NCI-H524 (cell line): ENCODE measurements around the gene ELOVL2.

Experiments
- DNase-seq, 2 experiments: peaks; one replicate each; lab custom pipeline; 2025; lab: John Stamatoyannopoulos, UW

Gene ELOVL2

DNA sequence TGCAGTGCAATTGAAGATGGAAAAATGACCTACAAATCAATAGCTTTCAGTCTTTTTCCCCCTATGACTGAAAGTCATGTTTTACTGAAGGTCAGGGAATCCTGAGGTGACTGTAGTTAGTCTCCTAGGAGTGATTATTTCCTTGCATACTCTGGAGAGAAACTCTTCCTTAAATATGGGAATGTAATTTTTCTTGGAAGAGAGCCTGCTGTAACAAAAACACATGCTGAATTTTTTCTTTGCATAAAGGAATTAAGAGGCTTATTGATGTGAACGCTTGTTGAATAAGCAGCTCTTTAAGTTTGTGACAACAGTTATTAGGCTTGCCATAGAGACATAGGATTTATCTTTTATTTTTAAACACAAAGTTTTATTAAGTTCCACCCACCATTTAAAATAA, 64.5 kb downstream of the ELOVL2 start:
- DNase-seq: no peak

GRCh38 chr6:10977231-10977968, 66.7 kb downstream of the ELOVL2 start:
- no peak for DNase-seq

DNA sequence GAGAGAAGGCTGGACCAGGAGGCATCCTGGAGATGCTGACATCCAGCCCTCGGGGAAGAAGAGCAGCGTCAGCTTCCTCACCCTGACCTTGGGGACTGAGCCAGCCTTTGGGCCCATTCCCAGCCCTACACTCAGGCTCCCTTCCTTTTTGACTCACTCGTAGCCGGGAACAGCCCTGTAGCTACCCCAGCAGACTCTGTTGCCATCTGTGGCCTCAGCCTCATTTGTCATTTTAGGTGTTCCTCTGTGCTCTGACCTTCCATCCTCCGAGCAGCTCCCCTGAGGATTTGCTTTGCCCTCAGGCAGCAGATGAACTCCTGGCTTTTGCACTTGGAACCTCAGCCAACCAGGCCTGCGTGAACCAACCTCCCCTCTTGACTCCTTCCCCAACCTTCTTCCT, 67.5 kb downstream of the ELOVL2 start:
- no peak for DNase-seq

DNA sequence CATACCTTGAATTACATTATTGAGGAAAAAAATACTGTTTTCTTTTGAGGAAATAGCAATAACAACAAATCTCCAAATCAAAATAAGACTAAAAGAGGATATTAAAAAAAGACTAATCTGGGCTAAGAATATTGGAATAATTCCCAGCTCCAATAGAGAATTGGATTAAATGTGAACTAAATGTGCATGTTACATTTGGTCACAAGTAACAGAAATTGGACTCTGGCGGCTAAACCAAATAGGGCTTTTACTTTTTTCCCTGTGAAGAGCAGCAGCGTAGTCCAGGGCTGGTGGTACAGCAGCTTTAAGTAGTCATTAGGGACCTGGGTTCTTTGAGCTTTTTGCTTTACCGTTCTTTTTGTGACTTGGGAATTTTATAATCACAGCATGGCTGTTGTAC, 71.9 kb downstream of the ELOVL2 start:
- no peak for DNase-seq

DNA sequence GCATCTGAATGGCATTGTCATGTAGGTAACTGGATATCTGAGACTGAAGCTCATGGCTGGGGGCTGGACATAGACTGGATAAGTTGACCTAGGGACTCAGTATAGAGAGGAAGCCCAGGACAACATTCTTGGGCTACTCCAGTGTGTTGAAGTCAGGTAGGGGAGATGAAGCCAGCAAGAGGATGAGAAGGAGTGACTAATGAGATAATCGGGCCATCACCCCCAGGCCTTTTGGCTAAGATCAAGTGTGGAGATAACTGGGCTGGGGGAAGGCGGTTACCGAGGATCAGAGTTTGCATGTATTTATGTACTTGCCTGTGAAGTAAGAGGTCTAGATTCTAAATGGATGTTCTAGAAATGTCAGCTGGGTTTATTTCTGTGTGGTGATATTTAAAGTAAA, 73.4 kb downstream of the ELOVL2 start:
- DNase-seq: no peak

DNA sequence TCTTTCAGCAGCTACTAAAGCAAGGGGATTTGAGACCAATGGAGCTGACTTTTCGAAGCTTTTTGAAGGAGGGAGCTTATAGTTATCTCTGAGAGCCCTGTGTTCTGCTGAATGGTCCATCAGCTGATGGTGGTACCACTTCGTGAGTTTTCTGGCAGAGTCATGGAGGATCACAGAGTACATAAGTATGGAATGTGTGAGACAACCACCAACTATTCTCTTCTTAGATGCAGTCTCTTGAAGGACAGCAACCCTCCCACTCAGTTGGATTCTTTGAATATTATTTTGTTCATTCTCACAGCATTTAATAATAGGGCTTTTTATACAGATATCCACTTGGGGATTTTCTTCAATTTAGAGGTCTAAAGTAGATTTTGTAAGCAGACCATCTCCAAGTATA, 75.3 kb downstream of the ELOVL2 start:
- DNase-seq: no peak

GRCh38 chr6:10964684-10965083, 79.4 kb downstream of the ELOVL2 start:
- no peak for DNase-seq

GRCh38 chr6:10963113-10963512, 81.0 kb downstream of the ELOVL2 start:
- no peak for DNase-seq

GRCh38 chr6:10962673-10963072, 81.4 kb downstream of the ELOVL2 start:
- no peak for DNase-seq

DNA sequence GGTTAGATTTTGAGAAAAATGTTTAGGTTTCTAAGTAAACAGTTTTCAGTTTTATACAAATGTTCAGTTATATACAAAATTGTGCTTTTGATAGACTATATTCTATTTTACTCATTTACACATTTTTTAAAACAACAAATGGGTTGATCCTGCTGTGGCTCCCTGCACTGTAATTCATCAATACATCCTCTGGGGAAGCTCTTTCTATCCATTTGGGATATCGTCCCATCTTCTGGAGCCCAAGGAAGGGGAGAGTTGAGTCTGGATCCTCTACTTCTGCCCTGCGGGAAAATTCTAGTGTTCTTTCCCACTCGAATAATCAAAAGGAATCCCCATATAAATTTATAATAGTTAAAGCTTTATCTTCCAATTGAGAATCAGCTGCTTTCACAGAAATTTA, 82.3 kb downstream of the ELOVL2 start:
- DNase-seq: no peak

- no peak for DNase-seq
Measured at GRCh38 chr6:10960171-10960570, 83.9 kb downstream of the ELOVL2 start.

DNA sequence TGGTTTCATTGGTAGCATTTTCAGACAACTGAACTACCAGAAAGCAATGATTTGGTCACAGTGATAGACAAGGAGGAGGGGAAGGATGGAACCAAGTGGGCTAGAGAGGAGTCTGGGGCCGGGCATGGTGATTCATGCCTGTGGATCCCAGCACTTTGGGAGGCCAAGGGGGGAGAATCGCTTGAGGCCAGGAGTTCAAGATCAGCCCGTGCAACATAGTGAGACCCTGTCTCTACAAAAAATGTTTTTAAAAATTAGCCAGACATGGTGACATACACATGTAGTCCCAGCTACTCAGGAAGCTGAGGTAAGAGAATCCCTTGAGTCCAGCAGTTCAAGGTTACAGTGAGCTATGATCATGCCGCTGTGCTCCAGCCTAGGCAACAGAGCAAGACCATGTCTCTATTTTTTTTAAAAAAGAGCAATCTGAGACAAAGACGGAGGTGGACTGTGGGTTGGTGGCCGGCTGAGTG, 86.7 kb downstream of the ELOVL2 start:
- DNase-seq: no peak

GRCh38 chr6:10956776-10957175, 87.3 kb downstream of the ELOVL2 start:
- no peak for DNase-seq

GRCh38 chr6:10954590-10955010, 89.5 kb downstream of the ELOVL2 start:
- DNase-seq: peak; percentile 65 to 81

DNA sequence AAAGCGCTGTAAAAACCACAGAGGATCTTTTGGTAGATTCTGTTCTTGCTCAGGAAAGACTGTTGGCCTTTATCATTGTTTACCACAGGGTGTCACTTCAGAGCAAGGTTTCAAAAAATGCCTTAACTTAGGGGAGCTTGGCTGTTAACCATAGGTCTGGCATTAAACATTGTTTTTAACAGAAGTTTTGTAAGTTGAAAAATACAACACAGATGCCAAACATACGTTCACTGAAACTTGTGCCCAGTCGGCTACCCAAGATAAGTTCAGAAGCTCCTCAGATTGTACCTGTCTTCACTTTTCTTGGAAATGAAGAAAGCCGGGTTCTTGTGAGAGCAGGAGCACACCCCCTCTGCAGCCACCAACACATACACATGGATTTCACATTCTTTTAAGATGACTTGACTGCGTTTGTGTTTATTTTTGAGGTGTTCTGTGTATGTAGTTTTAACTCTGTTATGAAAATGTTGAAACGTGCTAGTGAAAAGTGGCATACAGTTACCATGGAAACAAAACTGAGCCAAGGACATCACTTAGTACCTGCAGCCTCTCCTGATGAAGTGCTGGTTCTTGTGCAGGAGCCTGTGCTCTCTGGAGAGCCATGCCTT, 92.3 kb downstream of the ELOVL2 start:
- peak; percentile 0 to 32 for DNase-seq

DNA sequence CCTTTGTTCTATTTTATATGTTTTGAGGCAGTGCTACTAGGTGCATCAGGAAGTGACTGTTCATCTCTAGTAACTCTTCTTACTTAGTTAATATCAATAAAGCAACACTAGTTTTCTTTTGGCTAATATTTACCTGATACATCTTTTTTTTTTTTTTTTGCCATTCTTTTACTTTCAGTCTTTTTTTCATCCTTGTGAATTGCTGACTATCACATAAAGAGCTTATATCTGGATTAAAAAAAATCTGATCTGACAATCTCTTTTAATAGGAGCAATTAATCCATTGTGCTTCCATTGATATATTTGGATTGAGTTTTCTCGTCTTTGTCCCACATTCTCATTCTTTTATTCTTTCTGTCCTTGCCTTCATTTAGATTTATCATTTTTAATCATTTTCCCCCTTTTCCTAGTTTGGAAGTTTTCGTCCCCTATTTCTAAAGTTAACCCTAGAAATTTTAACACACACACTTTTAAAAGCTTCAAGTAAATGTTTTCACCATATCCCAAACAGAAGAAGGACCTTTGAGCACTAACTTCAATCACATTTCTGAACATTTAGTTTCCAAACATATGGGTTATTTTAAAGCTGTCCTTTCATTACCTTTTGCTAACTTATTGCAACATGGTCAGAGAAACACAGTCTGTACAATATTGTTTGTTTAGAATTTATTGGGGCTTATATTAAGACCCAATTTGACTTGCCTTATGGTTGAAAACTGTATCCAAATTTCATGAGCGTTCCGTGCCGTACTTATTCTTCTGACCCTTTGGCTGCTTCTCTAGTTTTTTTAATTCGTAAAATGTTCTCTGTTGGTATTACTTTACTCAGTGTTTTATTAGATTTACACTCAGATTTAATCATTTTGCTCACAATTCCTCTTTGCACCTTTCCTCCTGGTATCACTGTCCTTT, 94.3 kb downstream of the ELOVL2 start:
- no peak for DNase-seq

- DNase-seq: no peak
Measured at GRCh38 chr6:10947966-10948365, 96.1 kb downstream of the ELOVL2 start.

GRCh38 chr6:10945845-10946244, 98.3 kb downstream of the ELOVL2 start:
- no peak for DNase-seq

DNA sequence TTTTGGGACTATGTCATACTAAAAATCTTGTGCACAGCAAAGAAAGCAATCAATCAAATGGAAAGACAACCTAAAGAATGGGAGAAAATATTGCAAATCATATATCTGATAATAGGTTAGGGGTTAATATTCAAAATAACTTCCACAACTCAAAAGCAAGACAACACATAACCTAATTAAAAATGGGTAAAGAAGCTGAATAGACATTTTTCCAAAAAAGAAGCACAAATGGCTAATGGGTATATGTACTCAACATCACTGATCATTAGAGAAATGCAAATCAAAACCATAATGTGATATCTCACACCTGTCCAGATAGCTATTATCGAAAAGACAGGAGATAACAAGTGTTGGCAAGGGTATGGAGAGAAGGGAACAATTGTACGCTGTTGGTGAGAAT, 104.3 kb downstream of the ELOVL2 start:
- DNase-seq: no peak

DNA sequence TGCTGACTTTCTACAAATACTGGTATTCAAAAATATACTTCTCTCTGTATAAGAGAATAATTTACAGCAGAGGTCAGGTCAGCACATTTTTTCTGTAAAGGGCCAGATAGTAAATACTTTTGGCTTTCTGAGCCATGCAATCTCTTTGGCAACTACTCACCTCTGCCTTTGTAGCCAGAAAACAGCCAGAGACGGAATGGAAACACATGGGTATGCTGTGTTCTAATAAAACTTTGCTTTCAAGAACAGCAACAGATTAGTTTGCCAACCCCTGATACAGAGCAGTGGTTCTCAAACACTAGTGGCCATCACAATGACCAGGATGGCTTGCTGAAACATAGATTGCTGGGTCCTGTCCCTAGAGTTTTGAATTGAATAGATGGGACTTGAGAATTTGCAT, 111.0 kb downstream of the ELOVL2 start:
- no peak for DNase-seq
